Neutrophil (primary cell): ENCODE data around the gene PLCH2.

Experiments
- H3K27ac ChIP-seq: fragments of 200-600 bp; sonication (generic); 2 replicates; pipeline ENCODE4 v1.5.1; 2016; ENCODE audit warnings: mild to moderate bottlenecking, moderate library complexity
- H3K27me3 ChIP-seq: fragments of 200-600 bp; sonication (generic); 2 replicates; pipeline ENCODE4 v1.6.0; 2016; ENCODE audit warnings: mild to moderate bottlenecking
- H3K36me3 ChIP-seq: fragments of 200-600 bp; sonication (generic); 2 replicates; pipeline ENCODE4 v1.5.1; 2017
- H3K4me1 ChIP-seq, 2 experiments: fragments of 200-600 bp in 1 of 2; sonication (generic) in 1 of 2; 1 replicate in 1 of 2; 2 replicates in 1 of 2; pipeline versions ENCODE4 v1.5.1 to v1.6.1; 2013 to 2016; ENCODE audit warnings: low read depth in 1 of 2, low read length in 1 of 2, mild to moderate bottlenecking in 1 of 2, moderate library complexity in 1 of 2; ENCODE audit not compliant: control insufficient read depth in 1 of 2, insufficient read depth in 1 of 2
- H3K4me3 ChIP-seq, 2 experiments: fragments of 200-600 bp in 1 of 2; sonication (generic) in 1 of 2; 1 replicate in 1 of 2; 2 replicates in 1 of 2; pipeline ENCODE4 v1.5.1; 2013 to 2016; ENCODE audit warnings: low read depth in 1 of 2, low read length in 1 of 2, mild to moderate bottlenecking in 1 of 2, moderate library complexity in 1 of 2
- H3K9me3 ChIP-seq: fragments of 200-600 bp; sonication (generic); 2 replicates; pipeline ENCODE4 v1.5.1; 2016
- TF ChIP-seq, protein P1 (sequence below): fragments of 200-600 bp; sonication (generic); IDR thresholded peaks from 2 replicates; pipeline ENCODE4 v1.5.1; 2016; ENCODE audit warnings: antibody characterized with exemption

Gene PLCH2

DNA sequence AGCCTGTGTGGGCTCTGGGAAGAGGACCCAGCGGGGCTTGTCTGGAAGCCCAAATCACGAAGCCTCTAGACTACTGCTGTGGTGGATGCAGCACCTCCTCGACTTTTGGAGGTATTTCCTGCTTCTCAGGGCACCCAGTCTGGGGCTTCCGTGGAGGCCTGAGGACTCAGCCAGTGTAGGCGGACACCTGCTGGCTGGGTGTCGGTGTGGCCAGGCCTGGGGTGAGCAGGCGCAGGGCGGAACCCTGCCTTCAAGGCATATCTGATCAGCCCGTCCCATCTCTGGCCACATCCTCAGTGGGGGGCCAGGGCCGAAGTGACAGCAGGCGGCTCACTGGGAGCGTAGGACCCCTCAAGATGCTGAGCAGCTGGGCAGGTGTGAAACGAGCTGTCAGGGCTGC is 6.9 kb downstream of the PLCH2 start:
- TF ChIP-seq, protein P1, sequence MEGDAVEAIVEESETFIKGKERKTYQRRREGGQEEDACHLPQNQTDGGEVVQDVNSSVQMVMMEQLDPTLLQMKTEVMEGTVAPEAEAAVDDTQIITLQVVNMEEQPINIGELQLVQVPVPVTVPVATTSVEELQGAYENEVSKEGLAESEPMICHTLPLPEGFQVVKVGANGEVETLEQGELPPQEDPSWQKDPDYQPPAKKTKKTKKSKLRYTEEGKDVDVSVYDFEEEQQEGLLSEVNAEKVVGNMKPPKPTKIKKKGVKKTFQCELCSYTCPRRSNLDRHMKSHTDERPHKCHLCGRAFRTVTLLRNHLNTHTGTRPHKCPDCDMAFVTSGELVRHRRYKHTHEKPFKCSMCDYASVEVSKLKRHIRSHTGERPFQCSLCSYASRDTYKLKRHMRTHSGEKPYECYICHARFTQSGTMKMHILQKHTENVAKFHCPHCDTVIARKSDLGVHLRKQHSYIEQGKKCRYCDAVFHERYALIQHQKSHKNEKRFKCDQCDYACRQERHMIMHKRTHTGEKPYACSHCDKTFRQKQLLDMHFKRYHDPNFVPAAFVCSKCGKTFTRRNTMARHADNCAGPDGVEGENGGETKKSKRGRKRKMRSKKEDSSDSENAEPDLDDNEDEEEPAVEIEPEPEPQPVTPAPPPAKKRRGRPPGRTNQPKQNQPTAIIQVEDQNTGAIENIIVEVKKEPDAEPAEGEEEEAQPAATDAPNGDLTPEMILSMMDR = no peak
- Histone ChIP-seq H3K4me1 (no peaks in the 10 kb centered on the region), H3K36me3 (no peaks in the 10 kb centered on the region)

DNA sequence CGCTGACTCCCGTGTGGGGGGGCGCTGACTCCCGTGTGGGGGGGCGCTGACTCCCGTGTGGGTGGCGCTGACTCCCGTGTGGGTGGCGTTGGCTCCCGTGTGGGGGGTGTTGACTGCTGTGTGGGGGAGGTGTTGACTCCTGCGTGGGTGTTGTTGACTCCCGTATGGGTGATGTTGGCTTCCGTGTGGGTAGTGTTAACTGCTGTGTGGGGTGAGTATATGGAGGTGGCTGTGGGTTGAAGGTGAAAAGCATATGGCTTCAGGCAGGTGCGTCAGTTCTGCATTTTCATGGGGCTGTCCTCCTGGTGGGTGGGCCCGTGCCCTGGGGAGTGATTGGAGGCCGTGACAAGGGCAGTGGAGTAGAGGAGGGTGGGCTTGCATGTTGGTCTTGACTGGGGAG is 7.9 kb downstream of the PLCH2 start:
- TF ChIP-seq, protein P1 = no peak
- no peaks in the 10 kb centered on the region for H3K27me3 ChIP-seq
- H3K36me3 ChIP-seq = no peaks in the 10 kb centered on the region
- H3K4me1 ChIP-seq = no peaks in the 10 kb centered on the region
- H3K9me3 ChIP-seq = no peaks in the 10 kb centered on the region
- no peak overlapping the region for H3K4me3 ChIP-seq
- H3K27ac ChIP-seq = no peak overlapping the region

More for the DNA sequence above, 6.9 kb downstream of the PLCH2 start:
- Histone ChIP-seq H3K27me3 (no peaks in the 10 kb centered on the region), H3K9me3 (no peaks in the 10 kb centered on the region), H3K27ac (no peak overlapping the region), H3K4me3 (no peak overlapping the region)

DNA sequence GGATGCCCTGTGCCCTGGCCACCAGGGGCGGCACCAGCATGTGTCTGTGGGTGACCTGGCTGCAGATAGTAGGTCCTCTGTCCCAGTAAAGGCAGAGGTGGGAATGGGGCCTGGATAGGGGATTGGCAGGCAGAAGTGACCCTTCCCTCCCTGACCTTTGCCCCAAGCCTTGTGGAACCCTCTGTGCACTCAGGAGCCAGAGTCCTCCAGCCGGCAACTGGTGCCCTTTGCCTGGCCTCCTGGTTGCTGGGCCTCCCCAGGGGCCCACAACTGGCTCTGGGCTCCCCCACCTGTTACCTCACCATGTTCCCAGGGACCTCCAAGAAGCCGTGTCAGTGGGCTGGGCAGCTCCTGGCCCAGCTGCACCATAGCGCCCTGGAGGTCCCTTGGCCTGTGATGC is 10.0 kb downstream of the PLCH2 start:
- H3K4me3 ChIP-seq = no peak overlapping the region
- H3K9me3 ChIP-seq = no peaks in the 10 kb centered on the region
- no peaks in the 10 kb centered on the region for H3K4me1 ChIP-seq
- no peaks in the 10 kb centered on the region for H3K36me3 ChIP-seq
- no peaks in the 10 kb centered on the region for H3K27me3 ChIP-seq
- TF ChIP-seq, protein P1 = no peak
- no peak overlapping the region for H3K27ac ChIP-seq

DNA sequence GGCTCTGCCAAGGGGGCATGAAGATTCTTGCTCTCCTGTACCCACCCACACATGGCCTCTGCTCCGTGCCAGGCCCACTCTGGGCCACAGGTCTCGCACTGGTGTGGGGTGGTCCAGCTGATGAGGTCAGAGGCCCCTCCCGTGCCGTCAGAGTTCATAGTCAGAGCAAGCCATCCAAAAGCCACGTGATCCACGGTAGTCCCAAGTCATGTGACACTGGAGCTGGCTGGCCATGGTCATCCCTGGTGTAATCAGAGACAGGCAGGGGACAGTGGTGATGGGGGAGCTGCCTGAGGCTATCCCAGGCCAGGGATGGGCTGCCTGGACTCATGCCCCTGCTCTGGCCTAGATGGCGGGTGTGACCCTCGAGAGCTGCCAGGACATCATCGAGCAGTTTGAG is 10.5 kb downstream of the PLCH2 start:
- no peaks in the 10 kb centered on the region for H3K9me3 ChIP-seq
- TF ChIP-seq, protein P1 = no peak
- no peak overlapping the region for H3K27ac ChIP-seq
- no peaks in the 10 kb centered on the region for H3K36me3 ChIP-seq
- H3K4me3 ChIP-seq = no peak overlapping the region
- no peaks in the 10 kb centered on the region for H3K4me1 ChIP-seq
- no peaks in the 10 kb centered on the region for H3K27me3 ChIP-seq

DNA sequence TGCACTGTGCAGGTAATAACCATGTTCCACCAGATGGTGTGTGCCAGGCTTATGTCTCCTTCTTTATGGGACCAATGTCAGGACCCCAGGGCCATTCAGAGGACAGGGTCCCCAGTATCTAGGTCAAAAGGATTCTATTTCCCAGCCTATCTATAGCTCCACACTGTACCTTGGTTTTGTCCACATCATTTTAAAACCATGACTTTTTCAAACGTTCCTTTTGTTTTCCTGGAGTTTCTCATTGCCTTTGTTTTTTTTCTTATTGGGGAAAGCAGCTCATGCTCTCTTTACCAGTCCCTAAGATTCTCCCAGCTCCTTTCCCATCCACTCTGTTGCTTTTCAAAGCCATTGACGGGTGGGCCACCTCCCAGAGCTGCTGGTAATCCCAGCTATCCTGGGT is 12.6 kb downstream of the PLCH2 start:
- TF ChIP-seq, protein P1 = no peak
- H3K4me1 ChIP-seq = no peaks in the 10 kb centered on the region
- H3K36me3 ChIP-seq = no peaks in the 10 kb centered on the region
- no peak overlapping the region for H3K4me3 ChIP-seq
- no peak overlapping the region for H3K27ac ChIP-seq
- H3K9me3 ChIP-seq = no peaks in the 10 kb centered on the region
- H3K27me3 ChIP-seq = no peaks in the 10 kb centered on the region

DNA sequence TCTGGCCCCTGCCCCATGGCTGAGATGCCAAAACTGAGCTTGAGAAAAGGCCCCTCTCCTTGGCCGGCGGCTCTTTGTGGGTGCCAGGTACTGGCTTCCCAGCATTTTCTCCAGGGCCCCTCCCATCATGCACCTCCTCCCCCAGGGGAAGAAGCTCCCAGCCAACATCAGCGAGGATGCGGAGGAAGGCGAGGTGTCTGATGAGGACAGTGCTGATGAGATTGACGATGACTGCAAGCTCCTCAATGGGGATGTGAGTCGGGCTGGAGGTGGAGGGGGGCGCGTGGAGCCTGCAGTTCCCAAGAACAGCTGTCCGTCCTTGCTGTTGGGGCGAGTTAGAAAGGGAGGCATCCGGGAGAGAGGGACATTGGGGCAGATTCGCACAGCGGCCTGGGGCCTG is 13.5 kb downstream of the PLCH2 start:
- H3K36me3 ChIP-seq = no peaks in the 10 kb centered on the region
- no peaks in the 10 kb centered on the region for H3K4me1 ChIP-seq
- H3K4me3 ChIP-seq = no peak overlapping the region
- TF ChIP-seq, protein P1 = no peak
- H3K9me3 ChIP-seq = no peaks in the 10 kb centered on the region
- H3K27ac ChIP-seq = no peak overlapping the region
- no peaks in the 10 kb centered on the region for H3K27me3 ChIP-seq
